ENCODE measurements around the gene TYSND1. TPM values are rescaled to one million over a fixed set of nuclear protein-coding genes. Genes with fewer than 3 reads are reported as not detected.
"Not testable (repeated sequence)": the region's sequence is repeated elsewhere in the genome, so short reads cannot be mapped to it uniquely, and the experiment has no call there.

Gene TYSND1
- total RNA-seq, 1 experiment from 2014 or later = 78.2 TPM

DNA sequence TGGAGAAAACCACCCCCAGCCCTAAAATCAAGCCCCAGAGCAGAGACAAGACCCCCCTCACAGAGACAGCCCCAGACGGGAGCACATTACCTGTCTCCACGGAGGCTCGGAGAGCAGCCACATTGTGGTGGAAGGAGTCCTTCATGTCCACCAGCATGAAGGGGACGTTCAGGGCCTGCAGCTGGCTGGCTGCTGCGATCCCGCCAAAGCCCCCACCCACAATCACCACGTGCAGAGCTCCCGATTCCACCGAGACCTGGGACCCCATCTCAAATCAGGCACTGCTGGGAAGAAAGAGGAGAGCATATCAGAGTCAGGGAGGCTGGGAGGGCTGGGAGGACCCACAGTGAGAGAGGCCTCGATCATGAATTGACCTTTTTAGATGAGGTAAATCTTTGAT is 22.7 kb downstream of the TYSND1 start:
- no peak overlapping the region for H2AFZ ChIP-seq (ENCODE audit: low read length)
- H3K27ac ChIP-seq (ENCODE audit: low read length) = no peak overlapping the region
- no peaks in the 10 kb centered on the region for H3K9me2 ChIP-seq (replicated peaks; ENCODE audit: low read length)
- TF ChIP-seq EZH2phosphoT487 (IDR thresholded peaks at IDR 0.05; ENCODE audit: borderline replicate concordance, low read length) (no peak), EZH2 (IDR thresholded peaks at IDR 0.05; ENCODE audit: low read length, unreplicated experiment) (no peak)
- TF ChIP-seq, protein P1, sequence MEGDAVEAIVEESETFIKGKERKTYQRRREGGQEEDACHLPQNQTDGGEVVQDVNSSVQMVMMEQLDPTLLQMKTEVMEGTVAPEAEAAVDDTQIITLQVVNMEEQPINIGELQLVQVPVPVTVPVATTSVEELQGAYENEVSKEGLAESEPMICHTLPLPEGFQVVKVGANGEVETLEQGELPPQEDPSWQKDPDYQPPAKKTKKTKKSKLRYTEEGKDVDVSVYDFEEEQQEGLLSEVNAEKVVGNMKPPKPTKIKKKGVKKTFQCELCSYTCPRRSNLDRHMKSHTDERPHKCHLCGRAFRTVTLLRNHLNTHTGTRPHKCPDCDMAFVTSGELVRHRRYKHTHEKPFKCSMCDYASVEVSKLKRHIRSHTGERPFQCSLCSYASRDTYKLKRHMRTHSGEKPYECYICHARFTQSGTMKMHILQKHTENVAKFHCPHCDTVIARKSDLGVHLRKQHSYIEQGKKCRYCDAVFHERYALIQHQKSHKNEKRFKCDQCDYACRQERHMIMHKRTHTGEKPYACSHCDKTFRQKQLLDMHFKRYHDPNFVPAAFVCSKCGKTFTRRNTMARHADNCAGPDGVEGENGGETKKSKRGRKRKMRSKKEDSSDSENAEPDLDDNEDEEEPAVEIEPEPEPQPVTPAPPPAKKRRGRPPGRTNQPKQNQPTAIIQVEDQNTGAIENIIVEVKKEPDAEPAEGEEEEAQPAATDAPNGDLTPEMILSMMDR (conservative IDR thresholded peaks at IDR 0.05; ENCODE audit: low read depth, low read length) = no peak
- H4K20me1 ChIP-seq (ENCODE audit: low read length) = no peaks in the 10 kb centered on the region
- ChIA-PET POLR2A (ENCODE audit: unreplicated experiment) (no interaction called here), CTCF (interaction anchor here (0.7 kb wide), 1 partner anchor 128 kb away, joined by 3 read pairs; no protein-coding TSS in a partner anchor)
- intact Hi-C loops (cut with micrococcal nuclease) = no loop called here
- peaks cover 8% of the 10 kb centered on the region for H3K79me2 ChIP-seq (ENCODE audit: low read length)
- no peak overlapping the region for H3K4me3 ChIP-seq (ENCODE audit: low read length)
- no peaks in the 10 kb centered on the region for H3K4me1 ChIP-seq (ENCODE audit: insufficient read depth, low read length)
- BruUV-seq (replicated peaks) = no TSS peak
- no peaks in the 10 kb centered on the region for H3K27me3 ChIP-seq (ENCODE audit: low read length)
- ATAC-seq (no peak), DNase-seq (no peak)
- H3K9me3 ChIP-seq (ENCODE audit: low read length) = no peaks in the 10 kb centered on the region
- no peak overlapping the region for H3K9ac ChIP-seq (ENCODE audit: low read length)
- H3K36me3 ChIP-seq (ENCODE audit: low read depth, low read length) = peaks cover 25% of the 10 kb centered on the region
- no peaks in the 10 kb centered on the region for H3F3A ChIP-seq (ENCODE audit: low read length, unreplicated experiment)
- H3K4me2 ChIP-seq (ENCODE audit: low read length) = no peak overlapping the region

DNA sequence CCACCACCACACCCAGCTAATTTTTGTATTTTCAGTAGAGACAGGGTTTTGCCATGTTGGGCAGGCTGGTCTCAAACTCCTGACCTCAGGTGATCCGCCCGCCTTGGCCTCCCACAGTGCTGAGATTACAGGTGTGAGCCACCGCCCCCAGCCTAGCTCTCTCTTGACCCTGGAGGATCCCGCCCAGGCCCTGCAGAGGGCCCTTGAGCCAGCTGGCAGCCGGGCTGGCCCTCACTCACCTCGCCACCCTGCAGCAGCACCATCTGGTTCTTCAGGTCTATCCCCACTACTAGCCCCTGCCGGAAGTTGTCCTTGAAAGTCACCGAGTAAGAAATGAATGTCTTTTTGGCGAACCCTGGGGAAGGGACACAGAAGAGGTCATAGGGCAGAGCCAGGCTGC is 23.3 kb downstream of the TYSND1 start:
- DNase-seq; H2AFZ ChIP-seq (ENCODE audit: low read length); H3F3A ChIP-seq (ENCODE audit: low read length, unreplicated experiment); H3K4me1 ChIP-seq (ENCODE audit: insufficient read depth, low read length); intact Hi-C loops (cut with micrococcal nuclease); H3K9me3 ChIP-seq (ENCODE audit: low read length); BruUV-seq (replicated peaks); H3K9me2 ChIP-seq (replicated peaks; ENCODE audit: low read length); H4K20me1 ChIP-seq (ENCODE audit: low read length); POLR2A ChIA-PET (ENCODE audit: unreplicated experiment); H3K27ac ChIP-seq (ENCODE audit: low read length); H3K79me2 ChIP-seq (ENCODE audit: low read length); H3K27me3 ChIP-seq (ENCODE audit: low read length); H3K9ac ChIP-seq (ENCODE audit: low read length); H3K4me2 ChIP-seq (ENCODE audit: low read length); ATAC-seq; H3K4me3 ChIP-seq (ENCODE audit: low read length): not testable (repeated sequence)
- peaks cover 31% of the 10 kb centered on the region for H3K36me3 ChIP-seq (ENCODE audit: low read depth, low read length)
- CTCF ChIA-PET = interaction anchor here (0.7 kb wide), 1 partner anchor 128 kb away, joined by 3 read pairs; no protein-coding TSS in a partner anchor

DNA sequence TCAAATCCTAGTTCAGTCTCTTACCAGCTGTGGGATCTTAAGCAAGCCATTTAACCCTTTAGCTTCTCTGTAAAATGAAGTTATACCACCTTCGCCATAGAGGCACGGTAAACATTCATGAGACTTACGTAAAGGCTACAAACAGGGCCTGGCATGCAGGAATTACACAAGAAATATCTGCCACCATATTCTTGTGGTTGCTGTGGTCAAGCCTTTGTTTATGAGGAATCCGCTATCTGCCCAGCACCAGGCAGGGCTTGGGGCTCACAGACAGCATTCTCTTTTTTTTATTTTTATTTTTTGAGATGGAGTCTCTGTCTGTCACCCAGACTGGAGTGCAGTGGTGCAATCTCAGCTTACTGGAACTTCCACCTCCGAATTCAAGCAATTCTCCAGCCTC is 23.8 kb downstream of the TYSND1 start:
- Histone ChIP-seq H3K4me2 (ENCODE audit: low read length) (no peak overlapping the region), H3K9ac (ENCODE audit: low read length) (no peak overlapping the region), H3K4me3 (ENCODE audit: low read length) (no peak overlapping the region), H3K27me3 (ENCODE audit: low read length) (no peaks in the 10 kb centered on the region), H3K4me1 (ENCODE audit: insufficient read depth, low read length) (no peaks in the 10 kb centered on the region), H3K27ac (ENCODE audit: low read length) (no peak overlapping the region), H3K9me3 (ENCODE audit: low read length) (no peaks in the 10 kb centered on the region), H3K36me3 (ENCODE audit: low read depth, low read length) (peaks cover 35% of the 10 kb centered on the region), H4K20me1 (ENCODE audit: low read length) (no peaks in the 10 kb centered on the region), H3K79me2 (ENCODE audit: low read length) (peaks cover 3% of the 10 kb centered on the region), H3K9me2 (replicated peaks; ENCODE audit: low read length) (no peaks in the 10 kb centered on the region), H3F3A (ENCODE audit: low read length, unreplicated experiment) (no peaks in the 10 kb centered on the region), H2AFZ (ENCODE audit: low read length) (no peak overlapping the region)
- TF ChIP-seq EZH2 (IDR thresholded peaks at IDR 0.05; ENCODE audit: low read length, unreplicated experiment) = no peak
- TF ChIP-seq, protein P1 (conservative IDR thresholded peaks at IDR 0.05; ENCODE audit: low read depth, low read length) = no peak
- TF ChIP-seq EZH2phosphoT487 (IDR thresholded peaks at IDR 0.05; ENCODE audit: borderline replicate concordance, low read length) = no peak
- BruUV-seq (replicated peaks) = no TSS peak
- ATAC-seq = no peak
- ChIA-PET POLR2A (ENCODE audit: unreplicated experiment) (no interaction called here), CTCF (no interaction called here)
- DNase-seq = no peak
- intact Hi-C loops (cut with micrococcal nuclease) = no loop called here

All from PC-3 (cell line).